A549 (cell line): ENCODE measurements around the gene PRRG2. TPM values are rescaled to one million over a fixed set of nuclear protein-coding genes. Genes with fewer than 3 reads are reported as not detected.

Source experiments
- ATAC-seq, 2 experiments: fragments of 200-7000 bp in 1 of 2; fragments of >200 bp in 1 of 2; cut with Nextera tagmentation in 1 of 2; cut with Tn5 transposase in 1 of 2; 3 replicates each; pipeline versions ENCODE4 v1.8.0 to v1.9.1; 2018 to 2020; ENCODE audit warnings: mild to moderate bottlenecking in 1 of 2, moderate library complexity in 1 of 2
- CTCF ChIA-PET: fragments of 300-600 bp; sonication (Branson Sonifier 250); formaldehyde crosslinking; extraction: SDS; loops from one replicate; lab custom pipeline; 2021; ENCODE audit warnings: antibody characterized with exemption, inconsistent platforms; lab: Yijun Ruan, JAX
- POLR2A ChIA-PET: fragments of 350-600 bp; formaldehyde crosslinking; extraction: SDS; loops from one replicate; lab custom pipeline; 2021; ENCODE audit warnings: antibody characterized with exemption, inconsistent platforms; lab: Yijun Ruan, JAX
- DNase-seq, 2 experiments: peaks; one replicate each; pipeline versions ENCODE4 v3.0.0 to v3.0.0-alpha.2; 2011 to 2016; ENCODE audit warnings: low read depth in 1 of 2, low spot score in 1 of 2
- FAIRE-seq: peaks from 2 replicates; lab custom pipeline; 2011; peaks lifted over from hg19 to GRCh38; lab: Jason Lieb, UNC
- H3K27ac ChIP-seq, 2 experiments: fragments of >200 bp; sonication (Bioruptor Twin); formaldehyde crosslinking; 3 replicates each; pipeline ENCODE4 v1.5.1; 2016 to 2017
- H3K4me1 ChIP-seq: fragments of >200 bp; sonication (Bioruptor Twin); formaldehyde crosslinking; 3 replicates; pipeline ENCODE4 v1.6.1; 2016
- H3K4me2 ChIP-seq: fragments of >200 bp; sonication (Bioruptor Twin); formaldehyde crosslinking; 3 replicates; pipeline ENCODE4 v1.6.1; 2016
- H3K4me3 ChIP-seq: fragments of >200 bp; sonication (Bioruptor Twin); formaldehyde crosslinking; 3 replicates; pipeline ENCODE4 v1.5.1; 2016
- H3K9me3 ChIP-seq: fragments of >200 bp; sonication (Bioruptor Twin); formaldehyde crosslinking; 3 replicates; pipeline ENCODE4 v1.6.1; 2016
- CHD4 ChIP-seq: fragments of 200-600 bp; sonication (generic); IDR thresholded peaks from 2 replicates; pipeline ENCODE4 v1.6.1; 2016; ENCODE audit warnings: antibody characterized with exemption, mild to moderate bottlenecking, borderline replicate concordance
- EHF ChIP-seq: fragments of 250-450 bp; sonication (Bioruptor Pico); IDR thresholded peaks from 2 replicates; pipeline ENCODE4 v1.5.0; 2020; ENCODE audit warnings: mild to moderate bottlenecking
- EHMT2 ChIP-seq: fragments of 200-600 bp; sonication (generic); IDR thresholded peaks from 2 replicates; pipeline ENCODE4 v1.6.1; 2016; ENCODE audit warnings: antibody characterized with exemption, low read depth, mild to moderate bottlenecking, moderate library complexity
- FOSL2 ChIP-seq, 2 experiments: fragments of 450-650 bp in 1 of 2; fragments of >200 bp in 1 of 2; sonication (Bioruptor Twin) in 1 of 2; formaldehyde crosslinking; IDR thresholded peaks; 2 replicates each; pipeline versions ENCODE4 v1.5.0 to v1.6.1; 2016 to 2020; ENCODE audit warnings: mild to moderate bottlenecking in 1 of 2, moderate library complexity in 1 of 2
- FOXS1 ChIP-seq: fragments of 250-450 bp; sonication (Bioruptor Pico); IDR thresholded peaks from 2 replicates; pipeline ENCODE4 v1.5.0; 2020; ENCODE audit warnings: mild to moderate bottlenecking, moderate library complexity
- HEYL ChIP-seq: fragments of 250-450 bp; sonication (Bioruptor Pico); IDR thresholded peaks from 2 replicates; pipeline ENCODE4 v1.8.0; 2021; ENCODE audit warnings: mild to moderate bottlenecking, moderate library complexity
- HOXB5 ChIP-seq: fragments of 250-450 bp; sonication (Bioruptor Pico); IDR thresholded peaks from 2 replicates; pipeline ENCODE4 v1.5.0; 2020; ENCODE audit warnings: mild to moderate bottlenecking, moderate library complexity
- JUNB ChIP-seq: fragments of >200 bp; sonication (Bioruptor Twin); formaldehyde crosslinking; IDR thresholded peaks from 2 replicates; pipeline ENCODE4 v1.6.1; 2016
- PBX3 ChIP-seq: IDR thresholded peaks from 2 replicates; pipeline ENCODE4 v1.6.1; 2012
- POLR2A ChIP-seq: IDR thresholded peaks from 2 replicates; pipeline ENCODE4 v1.6.1; 2012; ENCODE audit warnings: mild to moderate bottlenecking, low read length
- RARB ChIP-seq: fragments of 250-450 bp; sonication (Bioruptor Pico); IDR thresholded peaks from 2 replicates; pipeline ENCODE4 v1.8.0; 2021; ENCODE audit warnings: mild to moderate bottlenecking, moderate library complexity
- RFX5 ChIP-seq: fragments of 450-650 bp; IDR thresholded peaks from 2 replicates; pipeline ENCODE4 v1.7.1; 2014; ENCODE audit warnings: antibody characterized with exemption, mild to moderate bottlenecking, moderate library complexity
- RNF2 ChIP-seq: fragments of 200-600 bp; sonication (generic); IDR thresholded peaks from 2 replicates; pipeline ENCODE4 v1.6.1; 2016; ENCODE audit warnings: low read depth, mild to moderate bottlenecking, antibody characterized with exemption, moderate library complexity, borderline replicate concordance
- TFCP2L1 ChIP-seq: fragments of 250-450 bp; sonication (Bioruptor Pico); IDR thresholded peaks from 2 replicates; pipeline ENCODE4 v1.5.0; 2021; ENCODE audit warnings: mild to moderate bottlenecking
- ZC3H11A ChIP-seq: fragments of 450-650 bp; IDR thresholded peaks from 2 replicates; pipeline ENCODE4 v1.6.1; 2014; ENCODE audit warnings: antibody characterized with exemption, mild to moderate bottlenecking
- ZFP36 ChIP-seq: fragments of 450-650 bp; IDR thresholded peaks from 2 replicates; pipeline ENCODE4 v1.6.1; 2014; ENCODE audit warnings: borderline replicate concordance; ENCODE audit not compliant: partially characterized antibody
- ZNF302 ChIP-seq: fragments of 250-450 bp; sonication (Bioruptor Pico); IDR thresholded peaks from 2 replicates; pipeline ENCODE4 v1.9.0; 2021; ENCODE audit warnings: inconsistent platforms, mild to moderate bottlenecking, moderate library complexity
- WGBS: methylation state at CpG from one replicate; pipeline ENCODE4 v1.1.6; 2017; ENCODE audit errors: missing lambda C conversion rate; 5-methylcytosine and 5-hydroxymethylcytosine counted together
- polyA plus RNA-seq, 4 experiments: library from polyadenylated mRNA; depleted of rRNA in 3 of 4; stranded (reverse); fragments of >200 nt; fragmentation: RNase III in 1 of 4; extraction: RNeasy Plus Mini Kit Qiagen cat#74134 plus additional on column Dnase treatment in 1 of 4; gene quantifications; 2 replicates in 3 of 4; 3 replicates in 1 of 4; pipeline ENCODE4 v1.2.3, GENCODE V29; 2011 to 2017
- TF ChIP-seq, protein P1 (sequence below): IDR thresholded peaks from 2 replicates; pipeline ENCODE4 v1.6.1; 2012
- TF ChIP-seq, protein P2 (sequence below): fragments of >200 bp; sonication (Bioruptor Twin); formaldehyde crosslinking; IDR thresholded peaks from 2 replicates; pipeline ENCODE4 v1.6.1; 2016
- TF ChIP-seq, protein P3 (sequence below): fragments of >200 bp; sonication (Bioruptor Twin); formaldehyde crosslinking; IDR thresholded peaks from 3 replicates; pipeline ENCODE4 v1.5.1; 2016
- TF ChIP-seq, protein P4 (sequence below): fragments of >200 bp; sonication (Bioruptor Twin); formaldehyde crosslinking; IDR thresholded peaks from 3 replicates; pipeline ENCODE4 v1.6.1; 2016

The PRRG2 gene
- polyA plus RNA-seq, 2 of the 4 experiments (the other 2 are of a cell fraction): 0.53 to 1.0 TPM

GRCh38 chr19:49587227-49587626, 6.1 kb downstream of the PRRG2 start:
- 77% methylated on average over 8 of the region's 8 CpGs for WGBS
- H3K9me3 ChIP-seq: no peaks in the 10 kb centered on the region
- peaks cover 4% of the 10 kb centered on the region; the same call in 1 of the 3 replicates for H3K4me1 ChIP-seq
- no peak overlapping the region for H3K4me2 ChIP-seq
- CTCF ChIA-PET: interaction anchor here (0.6 to 3.3 kb wide), 3 partner anchors 17 to 557 kb away, joined by 3 to 18 read pairs (median 10); no protein-coding TSS in a partner anchor
- H3K27ac ChIP-seq: no peak overlapping the region
- H3K4me3 ChIP-seq: no peak overlapping the region
- TF ChIP-seq JUNB: no peak
- TF ChIP-seq EHF: no peak
- TF ChIP-seq RNF2: no peak
- no peak for TF ChIP-seq TFCP2L1 (CRISPR knock-in tag)
- TF ChIP-seq ZNF302: no peak
- ATAC-seq (no peak), FAIRE-seq (no peak), DNase-seq (no peak)
- POLR2A ChIA-PET: interaction anchor here (0.6 kb wide), 5 partner anchors 8 to 341 kb away, joined by 3 to 5 read pairs (median 3); partner anchors contain the start of gene MED25

GRCh38 chr19:49588365-49589122, 7.4 kb downstream of the PRRG2 start:
- Histone ChIP-seq H3K4me3 (no peak overlapping the region), H3K9me3 (no peaks in the 10 kb centered on the region), H3K4me2 (no peak overlapping the region), H3K4me1 (peaks cover 5% of the 10 kb centered on the region), H3K27ac (no peak overlapping the region)
- WGBS: 79% methylated on average over 17 of the region's 18 CpGs
- no peak for ATAC-seq
- no peak for DNase-seq
- CTCF ChIA-PET: interaction anchor here (0.5 to 3.3 kb wide), 5 partner anchors 8 to 92 kb away, joined by 3 to 18 read pairs (median 3); partner anchors contain the start of gene NOSIP
- FAIRE-seq: no peak
- POLR2A ChIA-PET: interaction anchor here (3.1 kb wide), 1 partner anchor 53 kb away, joined by 45 read pairs; the partner anchor contains the start of genes RRAS and SCAF1
- TF ChIP-seq PBX3: no peak
- TF ChIP-seq RFX5: no peak
- no peak for TF ChIP-seq EHMT2
- no peak for TF ChIP-seq JUNB
- TF ChIP-seq FOSL2 (IDR thresholded peaks at IDR 0.05): no peak
- no peak for TF ChIP-seq FOSL2 (CRISPR knock-in tag; IDR thresholded peaks at IDR 0.05)
- TF ChIP-seq ZFP36: no peak
- no peak for TF ChIP-seq FOXS1
- TF ChIP-seq, protein P1, sequence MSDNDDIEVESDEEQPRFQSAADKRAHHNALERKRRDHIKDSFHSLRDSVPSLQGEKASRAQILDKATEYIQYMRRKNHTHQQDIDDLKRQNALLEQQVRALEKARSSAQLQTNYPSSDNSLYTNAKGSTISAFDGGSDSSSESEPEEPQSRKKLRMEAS: no peak
- TF ChIP-seq, protein P2, sequence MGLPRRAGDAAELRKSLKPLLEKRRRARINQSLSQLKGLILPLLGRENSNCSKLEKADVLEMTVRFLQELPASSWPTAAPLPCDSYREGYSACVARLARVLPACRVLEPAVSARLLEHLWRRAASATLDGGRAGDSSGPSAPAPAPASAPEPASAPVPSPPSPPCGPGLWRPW: no peak
- no peak for TF ChIP-seq CHD4
- TF ChIP-seq, protein P3, sequence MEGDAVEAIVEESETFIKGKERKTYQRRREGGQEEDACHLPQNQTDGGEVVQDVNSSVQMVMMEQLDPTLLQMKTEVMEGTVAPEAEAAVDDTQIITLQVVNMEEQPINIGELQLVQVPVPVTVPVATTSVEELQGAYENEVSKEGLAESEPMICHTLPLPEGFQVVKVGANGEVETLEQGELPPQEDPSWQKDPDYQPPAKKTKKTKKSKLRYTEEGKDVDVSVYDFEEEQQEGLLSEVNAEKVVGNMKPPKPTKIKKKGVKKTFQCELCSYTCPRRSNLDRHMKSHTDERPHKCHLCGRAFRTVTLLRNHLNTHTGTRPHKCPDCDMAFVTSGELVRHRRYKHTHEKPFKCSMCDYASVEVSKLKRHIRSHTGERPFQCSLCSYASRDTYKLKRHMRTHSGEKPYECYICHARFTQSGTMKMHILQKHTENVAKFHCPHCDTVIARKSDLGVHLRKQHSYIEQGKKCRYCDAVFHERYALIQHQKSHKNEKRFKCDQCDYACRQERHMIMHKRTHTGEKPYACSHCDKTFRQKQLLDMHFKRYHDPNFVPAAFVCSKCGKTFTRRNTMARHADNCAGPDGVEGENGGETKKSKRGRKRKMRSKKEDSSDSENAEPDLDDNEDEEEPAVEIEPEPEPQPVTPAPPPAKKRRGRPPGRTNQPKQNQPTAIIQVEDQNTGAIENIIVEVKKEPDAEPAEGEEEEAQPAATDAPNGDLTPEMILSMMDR: no peak
- TF ChIP-seq, protein P4, sequence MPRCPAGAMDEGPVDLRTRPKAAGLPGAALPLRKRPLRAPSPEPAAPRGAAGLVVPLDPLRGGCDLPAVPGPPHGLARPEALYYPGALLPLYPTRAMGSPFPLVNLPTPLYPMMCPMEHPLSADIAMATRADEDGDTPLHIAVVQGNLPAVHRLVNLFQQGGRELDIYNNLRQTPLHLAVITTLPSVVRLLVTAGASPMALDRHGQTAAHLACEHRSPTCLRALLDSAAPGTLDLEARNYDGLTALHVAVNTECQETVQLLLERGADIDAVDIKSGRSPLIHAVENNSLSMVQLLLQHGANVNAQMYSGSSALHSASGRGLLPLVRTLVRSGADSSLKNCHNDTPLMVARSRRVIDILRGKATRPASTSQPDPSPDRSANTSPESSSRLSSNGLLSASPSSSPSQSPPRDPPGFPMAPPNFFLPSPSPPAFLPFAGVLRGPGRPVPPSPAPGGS: no peak
- TF ChIP-seq HEYL (CRISPR knock-in tag): no peak
- no peak for TF ChIP-seq EHF
- TF ChIP-seq HOXB5 (CRISPR knock-in tag): no peak
- TF ChIP-seq RARB (CRISPR knock-in tag): no peak
- no peak for TF ChIP-seq POLR2A
- TF ChIP-seq ZC3H11A: no peak
- TF ChIP-seq, all 56 proteins: peak for 0
